Epithelial cell of proximal tubule (primary cell): Measurements from ENCODE around the gene ACAD8. TPM values are rescaled to one million over a fixed set of nuclear protein-coding genes. Genes with fewer than 3 reads are reported as not detected.
"Not testable (repeated sequence)": the region's sequence is repeated elsewhere in the genome, so short reads cannot be mapped to it uniquely, and the experiment has no call there.

ENCODE experiments used
- DNase-seq: peaks from one replicate; pipeline ENCODE4 v3.0.0-alpha.2; 2011; ENCODE audit warnings: low read depth
- H3K4me3 ChIP-seq: 2 replicates; pipeline ENCODE4 v1.5.1; 2011; ENCODE audit warnings: low read depth, mild to moderate bottlenecking, low read length
- total RNA-seq: library from RNA; depleted of rRNA; stranded (reverse); fragments of >200 nt; gene quantifications from 2 replicates; pipeline ENCODE4 v1.2.3, GENCODE V29; 2015
- TF ChIP-seq, protein P1 (sequence below): conservative IDR thresholded peaks from 2 replicates; pipeline ENCODE4 v1.5.1; 2012; ENCODE audit warnings: low read depth, mild to moderate bottlenecking, low read length

The ACAD8 gene
- total RNA-seq, 1 donor from 2014 or later = 18.1 TPM

DNA sequence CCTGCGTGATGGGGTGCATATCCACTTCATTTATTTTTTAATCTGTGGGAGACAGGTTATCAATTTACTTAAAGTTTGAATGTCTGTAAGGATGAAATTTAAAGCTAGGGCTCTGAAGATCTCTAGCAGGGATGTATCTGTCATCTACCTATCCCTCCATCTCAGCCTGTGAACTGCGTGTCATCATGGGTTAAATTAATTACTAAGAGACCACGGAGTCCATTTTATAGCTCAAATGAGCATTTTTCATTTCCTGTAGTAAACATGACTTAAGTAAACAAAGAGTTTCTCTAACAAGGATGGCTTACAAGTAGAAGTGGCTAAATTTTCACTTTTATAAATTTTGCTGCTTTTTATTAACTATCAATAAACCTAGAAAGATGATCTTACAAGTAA lies 19.9 kb downstream of the ACAD8 start:
- TF ChIP-seq, protein P1, sequence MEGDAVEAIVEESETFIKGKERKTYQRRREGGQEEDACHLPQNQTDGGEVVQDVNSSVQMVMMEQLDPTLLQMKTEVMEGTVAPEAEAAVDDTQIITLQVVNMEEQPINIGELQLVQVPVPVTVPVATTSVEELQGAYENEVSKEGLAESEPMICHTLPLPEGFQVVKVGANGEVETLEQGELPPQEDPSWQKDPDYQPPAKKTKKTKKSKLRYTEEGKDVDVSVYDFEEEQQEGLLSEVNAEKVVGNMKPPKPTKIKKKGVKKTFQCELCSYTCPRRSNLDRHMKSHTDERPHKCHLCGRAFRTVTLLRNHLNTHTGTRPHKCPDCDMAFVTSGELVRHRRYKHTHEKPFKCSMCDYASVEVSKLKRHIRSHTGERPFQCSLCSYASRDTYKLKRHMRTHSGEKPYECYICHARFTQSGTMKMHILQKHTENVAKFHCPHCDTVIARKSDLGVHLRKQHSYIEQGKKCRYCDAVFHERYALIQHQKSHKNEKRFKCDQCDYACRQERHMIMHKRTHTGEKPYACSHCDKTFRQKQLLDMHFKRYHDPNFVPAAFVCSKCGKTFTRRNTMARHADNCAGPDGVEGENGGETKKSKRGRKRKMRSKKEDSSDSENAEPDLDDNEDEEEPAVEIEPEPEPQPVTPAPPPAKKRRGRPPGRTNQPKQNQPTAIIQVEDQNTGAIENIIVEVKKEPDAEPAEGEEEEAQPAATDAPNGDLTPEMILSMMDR = no peak
- H3K4me3 ChIP-seq = no peak overlapping the region
- DNase-seq = no peak

DNA sequence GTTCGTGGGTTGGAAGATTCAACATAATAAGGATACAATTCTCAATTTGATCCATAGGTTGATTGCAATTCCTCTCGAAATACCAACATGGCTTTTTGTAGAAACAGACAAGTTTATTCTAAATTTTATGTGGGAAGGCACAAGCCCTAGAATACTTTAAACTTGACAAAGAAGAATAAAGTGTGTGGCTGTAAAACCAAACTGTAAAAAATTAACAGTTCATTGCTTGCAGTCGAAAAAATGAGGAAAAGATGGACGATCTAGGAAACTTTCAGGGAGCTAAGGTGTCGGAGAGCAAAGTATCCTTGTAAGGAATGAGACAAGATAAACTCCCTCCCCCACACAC lies 21.8 kb downstream of the ACAD8 start:
- no peak overlapping the region for H3K4me3 ChIP-seq
- TF ChIP-seq, protein P1 = no peak
- DNase-seq = no peak

DNA sequence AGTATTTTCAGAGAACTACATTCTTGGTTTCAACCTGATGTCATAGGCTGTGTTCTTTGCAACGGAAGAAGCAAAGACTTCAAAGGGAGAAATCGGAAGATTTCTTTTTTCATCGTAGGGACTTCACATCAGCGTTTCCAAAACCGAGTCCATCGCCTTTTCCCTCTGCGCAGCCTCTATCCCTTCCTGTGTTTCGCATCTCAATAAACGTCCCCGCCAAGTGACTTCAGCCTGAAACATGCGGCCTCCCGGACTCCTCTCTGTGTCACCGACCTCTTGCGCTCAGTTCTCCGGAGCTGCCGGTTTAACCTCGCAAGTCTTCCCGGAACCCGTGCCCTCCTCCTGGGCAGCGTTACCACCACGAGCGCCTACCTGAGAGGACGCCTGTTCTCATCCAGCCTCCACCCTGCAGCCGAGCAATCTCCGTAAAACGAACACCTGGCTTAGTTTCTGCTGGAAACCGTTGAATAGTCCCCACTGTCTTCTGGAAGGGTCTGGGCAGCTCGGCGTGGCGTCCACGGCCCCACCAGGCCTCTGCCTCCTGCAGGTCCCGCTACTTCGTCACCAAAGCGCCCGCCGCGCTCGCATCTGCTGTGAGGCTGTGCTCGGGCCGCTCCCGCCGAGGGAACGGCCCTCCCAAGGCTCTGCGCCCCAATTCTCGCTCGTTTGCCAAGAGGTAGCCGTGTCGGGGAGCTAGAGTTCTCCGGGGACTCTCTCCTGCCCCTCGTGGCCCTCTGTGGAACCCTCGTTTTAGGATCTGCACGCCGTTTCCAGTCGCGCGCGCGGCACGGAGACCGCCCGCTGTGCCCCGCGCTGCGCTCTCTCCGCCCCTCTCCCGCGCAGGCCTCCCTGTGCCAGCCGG lies 22.4 kb downstream of the ACAD8 start, which contains the start of gene GLB1L3:
Gene GLB1L3, plus strand, starts transcription at position 846 of the 862 bp plus-strand sequence. CDS start 362 bp downstream, outside the sequence.
- TF ChIP-seq, protein P1 = peak; percentile 24
- peak within 1 kb of the TSS; percentile 29 for H3K4me3 ChIP-seq
- no peak for DNase-seq

DNA sequence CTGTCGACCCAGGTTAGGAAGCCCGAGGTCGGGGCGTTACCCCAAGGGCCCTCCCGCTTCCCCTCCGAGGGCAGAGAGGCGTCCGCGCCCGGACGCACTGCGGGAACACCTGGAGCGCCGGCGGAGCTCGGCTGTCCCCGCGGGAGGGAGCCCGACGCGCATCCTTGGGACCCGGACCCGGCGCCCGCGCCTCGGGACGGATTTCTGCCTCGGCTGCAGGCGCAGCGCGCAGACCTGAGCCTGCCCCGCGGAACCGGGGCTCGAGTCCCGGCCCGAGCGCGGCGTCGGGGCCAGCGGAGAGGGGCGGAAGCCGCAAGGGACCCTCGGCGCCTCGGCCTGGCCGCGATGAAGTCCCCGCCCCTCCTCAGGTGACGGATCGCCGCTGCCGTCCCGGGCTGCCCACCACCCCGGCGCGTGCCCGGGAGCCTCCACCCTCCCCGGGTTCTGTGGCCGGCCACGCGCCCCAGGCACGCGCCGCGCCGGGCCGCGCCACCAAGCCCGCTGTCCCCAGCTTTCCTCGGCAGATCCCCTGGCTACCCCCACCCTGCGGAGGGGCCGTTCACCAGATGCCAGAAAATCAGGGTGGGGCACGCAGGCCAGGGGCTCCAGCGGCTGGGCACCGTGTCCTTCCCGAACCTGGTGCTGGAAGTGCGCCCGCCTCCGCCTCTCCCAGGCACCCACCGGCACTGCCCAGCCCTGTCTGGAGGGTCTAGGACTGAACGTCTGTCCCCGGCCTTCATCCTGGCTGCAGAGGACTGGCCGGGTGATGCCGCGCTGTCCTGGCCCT lies 23.2 kb downstream of the ACAD8 start:
- H3K4me3 ChIP-seq = peak overlapping the region; percentile 29
- no peak for DNase-seq
- TF ChIP-seq, protein P1 = no peak

DNA sequence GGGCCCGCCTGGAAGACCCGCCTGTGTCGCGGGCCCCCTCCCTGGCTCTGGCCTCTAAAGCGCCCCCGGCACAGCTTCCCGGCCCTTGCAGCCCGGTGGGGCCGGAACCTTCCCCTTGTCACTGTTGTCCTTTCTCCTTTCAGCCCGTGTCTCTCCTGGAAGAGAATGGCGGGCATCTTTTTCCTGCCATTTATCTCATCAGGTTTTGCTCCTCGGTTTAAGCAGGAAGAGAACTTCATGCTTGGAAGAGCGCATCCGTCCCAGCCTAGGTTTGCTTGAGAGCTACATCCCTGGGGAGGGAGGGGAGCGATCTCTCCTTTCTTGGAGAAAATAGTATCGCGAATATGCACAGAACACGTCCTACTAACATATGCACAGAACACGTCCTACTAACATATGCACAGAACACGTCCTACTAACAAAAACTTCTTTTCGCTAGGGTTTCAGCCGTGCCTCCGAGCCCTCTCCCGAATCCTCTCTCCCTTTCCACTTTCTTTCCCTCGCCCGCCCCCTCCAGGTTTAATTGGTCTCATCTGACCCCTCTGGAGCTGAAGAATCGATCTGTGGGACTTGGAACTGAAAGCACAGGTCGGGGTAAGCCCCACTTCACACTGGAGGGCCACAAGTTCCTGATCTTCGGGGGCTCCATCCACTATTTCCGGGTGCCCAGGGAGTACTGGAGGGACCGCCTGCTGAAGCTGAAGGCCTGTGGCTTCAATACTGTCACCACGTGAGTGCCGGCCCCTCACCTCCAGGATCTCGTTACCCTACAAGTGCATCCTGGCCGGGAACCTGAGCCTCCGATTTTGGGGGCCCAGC lies 24.0 kb downstream of the ACAD8 start:
- H3K4me3 ChIP-seq = no peak overlapping the region
- TF ChIP-seq, protein P1 = no peak
- DNase-seq = no peak

DNA sequence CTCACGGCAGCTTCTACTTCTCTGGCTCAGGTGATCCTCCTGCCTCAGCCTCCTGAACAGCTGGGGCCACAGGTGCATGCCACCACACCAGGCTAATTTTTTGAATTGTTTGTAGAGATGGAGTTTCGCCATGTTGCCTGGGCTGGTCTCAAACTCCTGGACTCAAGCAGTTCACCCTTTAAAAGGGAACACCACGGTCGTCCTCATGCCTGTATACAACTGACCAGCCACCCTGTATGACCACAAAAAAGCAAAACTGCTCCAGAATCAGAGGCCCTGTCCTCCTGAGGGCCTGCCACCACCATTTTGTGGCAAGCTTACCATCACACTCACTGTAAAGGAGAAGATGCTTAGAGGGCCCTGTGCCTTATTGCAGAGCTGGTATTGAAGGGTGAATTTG lies 25.0 kb downstream of the ACAD8 start:
- TF ChIP-seq, protein P1 = no peak
- DNase-seq = no peak
- H3K4me3 ChIP-seq = no peak overlapping the region

DNA sequence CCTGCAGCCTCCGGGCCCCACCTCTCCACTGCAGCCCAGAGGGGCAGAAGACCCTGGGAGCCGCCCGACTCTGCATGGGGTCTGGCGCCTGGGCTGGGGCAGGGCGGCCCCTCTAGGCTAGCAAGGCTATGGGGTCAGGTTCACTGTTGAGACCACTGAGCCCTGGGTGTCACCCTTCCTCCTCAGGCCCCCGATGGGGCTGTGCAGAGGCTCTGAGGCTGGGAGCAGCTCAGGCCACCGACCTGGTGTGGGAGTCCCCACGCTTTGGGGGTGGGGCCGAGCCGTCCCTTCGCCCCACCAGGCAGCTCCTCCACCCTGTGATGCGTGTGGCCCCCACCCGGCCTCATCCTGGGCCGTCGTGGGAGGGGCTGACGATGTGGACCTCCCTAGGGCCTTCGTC lies 28.3 kb downstream of the ACAD8 start:
- H3K4me3 ChIP-seq = not testable (repeated sequence)

More for the DNA sequence above, 28.3 kb downstream of the ACAD8 start:
- DNase-seq = not testable (repeated sequence)
